HG03280 (cell line): ENCODE data around the gene PRSS33.

Experiments used
- ATAC-seq: cut with Tn5 transposase; IDR thresholded peaks from one replicate; pipeline ENCODE4 v1.9.1; 2021; ENCODE audit warnings: mild to moderate bottlenecking, moderate library complexity; ENCODE audit not compliant: unreplicated experiment

PRSS33 gene

DNA sequence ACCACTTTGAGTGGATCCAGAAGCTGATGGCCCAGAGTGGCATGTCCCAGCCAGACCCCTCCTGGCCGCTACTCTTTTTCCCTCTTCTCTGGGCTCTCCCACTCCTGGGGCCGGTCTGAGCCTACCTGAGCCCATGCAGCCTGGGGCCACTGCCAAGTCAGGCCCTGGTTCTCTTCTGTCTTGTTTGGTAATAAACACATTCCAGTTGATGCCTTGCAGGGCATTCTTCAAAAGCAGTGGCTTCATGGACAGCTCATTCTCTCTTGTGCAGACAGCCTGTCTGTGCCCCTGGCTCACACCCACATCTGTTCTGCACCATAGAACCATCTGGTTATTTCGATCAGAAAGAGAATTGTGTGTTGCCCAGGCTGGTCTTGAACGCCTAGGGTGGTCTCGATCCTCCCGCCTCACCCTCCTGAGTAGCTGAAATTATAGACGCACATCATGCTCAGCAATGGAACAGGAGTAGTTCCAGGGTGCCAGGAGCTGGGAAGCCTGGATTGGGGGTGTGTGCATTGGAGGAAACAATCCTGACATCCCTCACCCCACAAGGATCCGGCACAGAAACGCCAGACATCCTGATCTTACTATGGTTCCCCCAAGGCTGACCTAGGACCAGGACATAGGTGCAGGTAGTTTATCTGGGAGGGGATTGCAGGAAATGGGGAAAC lies 34.3 kb upstream of the PRSS33 start:
- ATAC-seq: no peak

GRCh38 chr16:2820836-2821486 lies 33.6 kb upstream of the PRSS33 start:
- no peak for ATAC-seq

GRCh38 chr16:2819939-2820835 lies 32.8 kb upstream of the PRSS33 start:
- no peak for ATAC-seq

- ATAC-seq: no peak
These were observed 32.0 kb upstream of the PRSS33 start for GRCh38 chr16:2819179-2819938.

- no peak for ATAC-seq
These were observed 31.0 kb upstream of the PRSS33 start for GRCh38 chr16:2818272-2818876.

DNA sequence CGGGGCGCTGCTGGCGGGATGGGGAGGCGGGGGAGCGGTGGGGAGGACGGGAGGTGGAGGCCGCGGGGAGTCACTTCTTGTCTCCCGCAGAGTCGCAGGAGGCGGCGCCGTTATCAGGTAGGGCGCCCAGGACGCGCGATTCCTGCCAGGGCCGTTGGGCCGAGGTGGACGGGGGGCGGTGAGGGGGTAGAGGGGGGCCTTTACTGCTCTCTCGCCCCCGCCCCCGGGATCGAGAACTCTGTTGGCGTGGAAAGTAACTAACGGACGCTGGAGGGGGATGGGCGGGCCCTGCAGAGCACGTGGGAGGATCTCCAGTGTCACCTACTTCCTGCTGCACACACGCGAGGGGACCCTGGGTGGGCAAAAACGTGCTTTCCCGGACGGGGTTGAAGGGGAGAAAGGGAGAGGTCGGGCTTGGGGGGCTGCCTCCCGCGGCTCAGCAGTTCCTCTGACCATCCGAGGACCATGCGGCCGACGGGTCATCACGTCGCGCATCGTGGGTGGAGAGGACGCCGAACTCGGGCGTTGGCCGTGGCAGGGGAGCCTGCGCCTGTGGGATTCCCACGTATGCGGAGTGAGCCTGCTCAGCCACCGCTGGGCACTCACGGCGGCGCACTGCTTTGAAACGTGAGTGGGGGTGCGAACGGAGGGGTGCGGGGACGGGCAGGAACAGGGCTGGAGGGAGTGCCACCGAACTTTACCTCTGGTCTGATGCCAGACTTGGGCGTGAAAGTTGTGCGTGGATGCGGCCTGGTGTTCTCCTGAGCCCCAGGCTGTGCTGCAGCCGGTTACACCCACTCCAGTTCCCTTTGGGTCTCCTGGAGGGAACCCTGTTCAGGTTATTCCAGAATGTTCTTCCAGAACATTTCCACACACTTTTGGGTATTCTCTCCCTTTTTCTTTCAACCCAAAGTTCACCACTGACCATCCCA lies 30.2 kb upstream of the PRSS33 start:
- ATAC-seq: no peak

- ATAC-seq: no peak
These were observed 29.5 kb upstream of the PRSS33 start, which contains the start of gene PRSS21 for GRCh38 chr16:2816751-2817339. Gene PRSS21 (plus strand): TSS chr16:2817237. CDS start chr16:2817269, 32 bp downstream.

- no peak for ATAC-seq
These were observed 28.0 kb upstream of the PRSS33 start for GRCh38 chr16:2815299-2815771.

DNA sequence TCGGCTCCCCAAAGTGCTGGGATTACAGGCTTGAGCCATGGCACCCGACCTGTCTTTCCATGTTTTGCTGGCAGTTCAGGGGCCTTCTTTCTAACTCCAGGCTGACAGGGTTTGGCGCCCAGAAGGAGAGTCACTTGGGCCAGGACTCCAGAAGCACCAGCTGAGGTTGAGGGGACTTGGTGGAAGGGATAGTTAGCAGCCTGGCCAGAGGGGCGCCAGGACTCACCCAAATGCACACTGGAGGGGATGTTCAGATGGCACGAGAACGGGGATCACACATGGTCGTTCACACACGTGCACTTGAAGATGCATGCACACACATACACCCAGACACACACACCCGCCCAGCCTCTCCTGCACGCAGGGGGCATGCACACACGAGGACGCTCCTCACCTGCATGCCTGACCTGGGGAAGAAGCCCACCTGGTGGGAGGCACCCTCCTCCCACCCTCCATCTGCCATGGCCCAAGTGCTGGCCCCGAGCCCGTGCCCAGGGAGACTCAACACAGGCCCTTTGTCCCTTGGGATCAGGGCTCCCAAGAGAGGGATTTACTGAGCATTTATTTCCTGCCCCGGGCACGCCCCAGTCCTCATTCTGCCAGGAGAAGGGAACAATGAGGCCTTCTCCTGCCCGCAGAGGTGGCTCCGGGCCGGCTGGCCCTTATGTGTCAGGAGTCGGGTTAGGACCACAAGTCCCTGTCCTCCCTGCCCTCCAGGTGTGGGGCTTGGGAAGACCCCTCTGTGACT lies 27.4 kb upstream of the PRSS33 start:
- no peak for ATAC-seq

DNA sequence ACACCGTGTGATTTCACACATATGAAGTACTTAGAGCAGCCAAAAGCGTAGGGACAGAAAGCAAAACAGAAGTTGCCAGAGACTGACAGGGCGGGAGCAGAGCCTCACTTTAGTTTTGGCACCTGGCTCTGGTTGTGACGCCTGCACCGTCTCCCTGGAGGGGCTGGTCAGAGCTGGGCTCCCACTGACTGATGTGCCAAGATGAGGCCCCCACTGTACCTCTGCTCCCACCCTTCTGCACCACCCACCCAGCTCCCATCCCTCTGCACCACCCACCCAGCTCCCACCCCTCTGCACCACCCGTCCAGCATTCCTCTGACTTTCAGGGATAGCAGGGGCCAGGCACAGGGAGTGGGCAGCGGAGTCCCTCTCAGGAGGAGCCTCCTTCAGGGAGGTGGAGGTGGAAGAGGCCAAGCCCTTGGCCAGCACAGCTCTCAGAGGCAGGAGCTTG lies 26.4 kb upstream of the PRSS33 start:
- no peak for ATAC-seq

- ATAC-seq: no peak
These were observed 24.5 kb upstream of the PRSS33 start for GRCh38 chr16:2811703-2812471.

DNA sequence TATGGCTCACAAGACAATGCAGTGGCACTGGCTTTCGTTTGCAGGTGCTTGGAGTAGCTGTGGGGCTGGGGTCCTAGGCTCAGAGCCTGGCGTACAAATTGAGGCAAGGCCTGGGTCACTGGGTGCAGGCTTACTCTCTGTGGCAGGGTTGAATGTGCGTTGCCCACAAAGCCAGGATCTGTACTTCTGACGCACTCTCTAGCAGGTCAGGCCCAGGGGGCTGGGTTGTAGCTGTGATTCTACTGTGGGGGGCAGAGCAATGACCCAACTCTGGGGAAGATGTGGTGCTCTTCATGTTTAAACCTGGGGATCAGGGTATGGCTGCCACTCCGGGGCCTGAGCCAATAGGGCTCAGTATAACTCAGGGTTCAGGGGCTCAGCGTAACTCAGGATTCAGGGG lies 23.3 kb upstream of the PRSS33 start:
- ATAC-seq: no peak

DNA sequence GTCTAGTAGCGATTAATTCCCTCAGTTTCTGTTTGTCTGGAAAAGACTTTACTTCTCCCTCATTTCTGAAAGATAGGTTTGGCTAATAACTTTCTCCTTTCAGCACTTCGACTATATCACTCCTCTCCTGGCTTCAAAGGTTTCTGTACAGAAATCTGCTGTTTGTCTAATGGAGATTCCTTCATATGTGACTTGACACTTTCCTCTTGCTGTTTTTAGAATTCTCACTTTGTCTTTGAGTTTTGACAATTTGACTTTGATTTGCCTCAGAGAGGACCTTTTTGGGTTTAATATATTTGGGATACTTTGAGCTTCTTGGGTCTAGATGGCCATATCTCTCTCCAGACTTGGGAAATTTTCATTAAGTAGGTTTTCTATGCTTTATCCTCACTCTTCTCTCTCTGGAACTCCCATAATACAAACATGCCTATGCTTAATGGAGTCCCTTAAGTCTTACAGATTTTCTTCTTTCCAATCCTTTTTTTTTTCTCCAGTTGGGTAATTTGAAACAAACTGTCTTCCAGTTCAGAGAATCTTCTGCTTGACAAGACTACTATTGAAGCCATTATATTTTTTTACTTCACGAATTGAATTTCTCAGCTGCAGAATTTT lies 21.9 kb upstream of the PRSS33 start:
- no peak for ATAC-seq

GRCh38 chr16:2808181-2808580 lies 20.8 kb upstream of the PRSS33 start:
- no peak for ATAC-seq

- no peak for ATAC-seq
These were observed 18.9 kb upstream of the PRSS33 start for GRCh38 chr16:2806286-2806685.

DNA sequence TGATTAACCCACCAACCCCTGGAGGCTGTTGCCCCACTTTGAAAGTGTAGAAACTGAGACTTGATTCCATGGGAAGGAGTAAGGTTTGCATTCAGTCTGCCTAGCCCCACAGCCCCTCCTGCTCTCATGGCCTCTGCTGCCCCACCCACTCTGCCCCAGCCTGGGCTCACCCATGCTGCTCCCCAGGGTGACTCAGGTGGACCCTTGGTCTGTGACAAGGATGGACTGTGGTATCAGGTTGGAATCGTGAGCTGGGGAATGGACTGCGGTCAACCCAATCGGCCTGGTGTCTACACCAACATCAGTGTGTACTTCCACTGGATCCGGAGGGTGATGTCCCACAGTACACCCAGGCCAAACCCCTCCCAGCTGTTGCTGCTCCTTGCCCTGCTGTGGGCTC lies 17.4 kb upstream of the PRSS33 start:
- no peak for ATAC-seq
